Measurements from ENCODE around the gene KCNQ2. TPM values are rescaled to one million over a fixed set of nuclear protein-coding genes. Genes with fewer than 3 reads are reported as not detected.
"Not testable (repeated sequence)": the region's sequence is repeated elsewhere in the genome, so short reads cannot be mapped to it uniquely, and the experiment has no call there.

The KCNQ2 gene
- total RNA-seq, 1 experiment from 2014 or later: under 0.01 TPM

- no peak for DNase-seq (ENCODE audit: low read depth)
Observed at GRCh38 chr20:63392465-63393365, 79.7 kb downstream of the KCNQ2 start.

GRCh38 chr20:63387917-63388316 lies 84.5 kb downstream of the KCNQ2 start:
- DNase-seq (ENCODE audit: low read depth): no peak

GRCh38 chr20:63387393-63387792 lies 85.1 kb downstream of the KCNQ2 start:
- DNase-seq (ENCODE audit: low read depth): no peak

GRCh38 chr20:63386491-63386890 lies 86.0 kb downstream of the KCNQ2 start:
- no peak for DNase-seq (ENCODE audit: low read depth)

- DNase-seq (ENCODE audit: low read depth): no peak
Observed at GRCh38 chr20:63385819-63386218, 86.6 kb downstream of the KCNQ2 start.

- DNase-seq (ENCODE audit: low read depth): no peak
Observed at GRCh38 chr20:63384336-63384735, 88.1 kb downstream of the KCNQ2 start.

- DNase-seq (ENCODE audit: low read depth): no peak
Observed at GRCh38 chr20:63383556-63383955, 88.9 kb downstream of the KCNQ2 start.

GRCh38 chr20:63382551-63383300 lies 89.7 kb downstream of the KCNQ2 start:
- no peak for DNase-seq (ENCODE audit: low read depth)

GRCh38 chr20:63381781-63382431 lies 90.5 kb downstream of the KCNQ2 start:
- DNase-seq (ENCODE audit: low read depth): no peak

- DNase-seq (ENCODE audit: low read depth): no peak
Observed at GRCh38 chr20:63380346-63380870, 92.0 kb downstream of the KCNQ2 start.

GRCh38 chr20:63379872-63380271 lies 92.6 kb downstream of the KCNQ2 start:
- not testable (repeated sequence) for DNase-seq (ENCODE audit: low read depth)

GRCh38 chr20:63379296-63379695 lies 93.2 kb downstream of the KCNQ2 start:
- DNase-seq (ENCODE audit: low read depth): no peak

GRCh38 chr20:63378626-63379025 lies 93.8 kb downstream of the KCNQ2 start:
- no peak for DNase-seq (ENCODE audit: low read depth)

GRCh38 chr20:63377951-63378381 lies 94.5 kb downstream of the KCNQ2 start:
- no peak for DNase-seq (ENCODE audit: low read depth)

GRCh38 chr20:63377256-63377941 lies 95.1 kb downstream of the KCNQ2 start:
- DNase-seq (ENCODE audit: low read depth): no peak

- no peak for DNase-seq (ENCODE audit: low read depth)
Observed at GRCh38 chr20:63376283-63377250, 95.9 kb downstream of the KCNQ2 start.

- DNase-seq (ENCODE audit: low read depth): no peak
Observed at GRCh38 chr20:63375438-63375837, 97.0 kb downstream of the KCNQ2 start.

GRCh38 chr20:63374504-63374903 lies 98.0 kb downstream of the KCNQ2 start:
- DNase-seq (ENCODE audit: low read depth): no peak

- DNase-seq (ENCODE audit: low read depth): no peak
Observed at GRCh38 chr20:63373996-63374395, 98.5 kb downstream of the KCNQ2 start.

Data from HT1080 (cell line).